UCSD-AML1 (cell line): ENCODE measurements around the gene ZMYND11.
"Not testable (repeated sequence)": the region's sequence is repeated elsewhere in the genome, so short reads cannot be mapped to it uniquely, and the experiment has no call there.

Source experiments
- DNase-seq: peaks from one replicate; lab custom pipeline; 2025; ENCODE audit not compliant: unreplicated experiment; lab: John Stamatoyannopoulos, UW

Gene ZMYND11

DNA sequence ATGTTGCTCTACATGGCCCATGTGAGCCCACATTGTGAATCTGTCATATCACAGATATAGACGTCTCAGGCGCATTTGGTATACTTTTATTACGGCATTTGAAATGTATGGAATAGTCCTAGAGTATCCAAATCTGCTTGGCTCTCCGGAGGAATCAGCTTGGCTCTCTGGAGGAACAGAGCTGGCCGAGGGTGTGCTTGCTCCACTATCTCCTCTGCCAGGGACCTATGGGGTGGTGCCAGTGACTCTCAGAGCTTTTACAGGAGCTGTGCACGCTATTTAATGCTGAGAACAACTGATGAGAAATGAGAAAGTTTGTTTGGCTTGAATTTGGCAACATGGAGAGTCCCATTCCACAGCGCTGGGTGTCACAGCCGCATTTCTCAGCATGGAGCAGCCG, 144.0 kb downstream of the ZMYND11 start:
- DNase-seq = no peak

DNA sequence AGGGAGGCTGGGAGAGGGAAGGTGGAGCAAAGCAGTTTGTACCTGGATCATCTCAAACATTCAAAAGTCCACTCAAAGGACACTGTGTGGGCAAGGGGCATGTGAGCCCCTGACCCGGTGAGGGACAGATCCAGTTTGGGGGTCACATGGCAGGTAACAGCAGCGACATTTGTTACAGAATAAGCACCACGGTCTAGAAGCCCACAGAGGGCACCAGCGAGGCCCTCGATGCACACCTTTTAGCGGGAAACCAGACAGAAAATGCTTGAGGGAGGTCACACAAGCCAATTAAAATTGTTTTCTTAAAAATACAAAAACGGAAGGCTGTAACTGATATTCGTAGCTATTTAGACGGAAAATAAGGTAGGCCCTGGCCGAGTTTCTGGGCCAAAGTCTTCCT, 144.4 kb downstream of the ZMYND11 start:
- no peak for DNase-seq

DNA sequence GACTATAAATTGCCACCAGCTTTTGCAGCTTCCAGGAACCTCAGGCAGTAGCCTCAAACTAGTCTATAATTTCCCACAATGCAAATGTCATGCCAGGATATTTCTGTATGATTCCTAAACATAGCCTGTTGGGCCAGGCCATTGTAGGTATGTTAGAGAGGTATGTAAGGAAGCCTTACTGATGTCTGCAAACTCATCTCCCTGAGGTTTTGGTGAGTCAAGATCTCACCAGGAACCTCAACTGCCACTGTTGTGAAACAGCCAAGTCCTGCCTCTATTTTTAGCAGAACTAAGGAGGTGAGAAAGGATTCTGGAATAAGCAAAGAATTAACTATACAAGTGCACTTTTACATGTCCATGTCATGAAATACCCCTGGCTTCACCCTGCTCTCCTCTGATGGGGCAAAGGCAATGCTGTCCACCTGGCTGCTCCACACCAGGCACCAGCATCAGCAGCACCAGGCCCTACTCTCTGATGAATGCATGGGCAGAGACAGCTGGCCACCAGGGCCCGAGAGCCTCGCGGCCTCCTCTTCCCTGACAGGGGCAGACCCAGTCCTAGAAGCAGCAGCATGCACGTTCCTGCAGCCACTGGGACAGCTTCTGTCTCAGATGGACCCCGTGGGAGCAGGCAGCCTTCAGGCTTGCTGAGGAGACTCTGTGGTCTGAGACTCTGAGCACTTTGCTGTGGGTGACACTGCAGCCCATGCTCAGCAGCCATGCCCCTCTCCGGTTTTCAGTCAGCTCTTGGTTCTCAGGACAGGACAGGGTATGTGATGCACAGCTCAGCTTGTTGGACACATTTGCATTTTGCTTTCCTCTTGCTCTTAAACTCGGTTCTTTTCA, 147.3 kb downstream of the ZMYND11 start:
- no peak for DNase-seq

DNA sequence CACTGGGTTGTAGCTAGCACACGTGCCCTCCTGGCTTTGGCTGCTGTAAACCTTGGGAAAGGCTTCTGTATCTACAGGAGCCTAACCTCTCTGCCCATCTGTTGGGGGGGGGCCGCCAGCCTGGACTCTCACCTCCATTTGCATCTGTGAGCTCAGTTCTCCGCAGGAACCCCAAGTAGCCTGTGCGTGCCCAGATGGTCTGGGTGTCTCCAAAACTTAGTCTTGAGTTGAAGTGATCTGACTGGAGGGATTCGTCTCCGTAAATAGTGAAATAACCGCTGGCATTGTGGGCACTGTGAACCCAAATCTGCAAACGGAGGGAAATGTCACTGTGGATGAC, 147.9 kb downstream of the ZMYND11 start:
- DNase-seq = no peak

DNA sequence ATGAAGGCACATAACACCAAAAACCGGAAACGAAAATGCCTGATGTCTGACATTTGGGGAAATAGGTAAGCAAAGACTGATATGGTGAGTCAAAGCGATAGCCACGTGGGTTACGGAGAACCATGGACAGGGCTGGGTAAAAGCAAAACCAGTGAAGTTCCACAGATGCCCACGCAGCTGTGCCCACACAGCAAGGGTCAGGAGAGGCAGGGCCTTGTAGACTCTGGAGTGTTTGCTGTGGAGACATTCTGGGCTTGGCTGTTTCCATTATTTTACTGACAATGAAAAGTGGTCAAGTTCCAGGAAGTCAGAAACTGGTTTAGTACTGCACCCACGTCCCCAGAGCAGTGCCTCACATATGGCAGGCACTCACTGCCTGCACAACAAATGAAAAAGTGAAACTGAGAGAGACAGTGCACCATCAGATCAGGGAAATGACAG, 148.7 kb downstream of the ZMYND11 start:
- no peak for DNase-seq

DNA sequence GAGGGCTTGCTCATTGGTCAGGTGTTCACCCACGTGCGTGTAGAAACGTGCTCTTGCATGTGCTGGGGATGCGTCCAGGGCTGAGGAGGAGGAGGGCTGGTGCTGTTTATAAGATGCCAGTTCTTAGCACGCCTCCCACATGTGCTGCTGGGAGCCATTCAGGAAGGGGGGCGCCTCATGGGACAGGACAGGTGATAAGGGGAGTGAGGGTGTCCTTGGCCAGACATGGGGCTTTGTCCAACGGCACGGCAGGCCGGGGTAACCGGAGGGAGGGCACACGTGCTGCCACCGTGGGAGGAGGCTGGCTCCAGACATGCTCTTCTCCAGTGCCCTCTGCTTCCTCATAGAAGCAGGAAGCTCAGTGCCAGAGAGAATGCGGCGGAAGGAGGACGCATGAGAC, 150.0 kb downstream of the ZMYND11 start:
- no peak for DNase-seq

DNA sequence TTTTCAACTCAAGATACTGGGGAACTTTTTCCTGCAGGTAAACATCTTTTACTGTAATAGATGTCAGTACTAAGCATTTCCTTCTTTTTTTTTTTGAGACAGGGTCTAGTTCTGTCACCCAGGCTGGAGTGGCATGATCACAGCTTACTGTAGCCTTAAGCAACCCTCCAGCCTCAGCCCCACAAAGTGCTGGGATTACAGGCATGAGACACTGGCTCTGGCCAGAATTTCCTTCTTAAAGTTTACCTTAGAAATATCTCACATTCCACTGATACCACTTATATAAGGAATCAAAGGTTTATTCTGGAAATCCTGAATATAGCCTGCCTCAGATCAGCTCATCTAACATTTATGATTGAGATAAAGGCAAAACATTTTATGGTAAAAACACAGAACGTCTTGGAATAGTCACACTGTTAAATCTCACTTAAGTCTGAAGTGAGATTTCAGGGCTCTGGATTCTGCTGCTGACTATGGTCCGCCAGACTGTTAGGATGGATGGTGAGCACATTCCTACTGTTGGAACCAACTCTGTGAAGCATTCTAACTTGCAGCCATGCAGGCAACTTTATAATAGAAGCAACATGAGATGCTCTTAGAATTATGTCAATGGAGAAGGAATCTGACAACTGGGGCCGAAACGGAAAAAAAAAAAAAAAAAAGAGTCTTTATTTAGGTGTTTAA, 151.9 kb downstream of the ZMYND11 start:
- no peak for DNase-seq

DNA sequence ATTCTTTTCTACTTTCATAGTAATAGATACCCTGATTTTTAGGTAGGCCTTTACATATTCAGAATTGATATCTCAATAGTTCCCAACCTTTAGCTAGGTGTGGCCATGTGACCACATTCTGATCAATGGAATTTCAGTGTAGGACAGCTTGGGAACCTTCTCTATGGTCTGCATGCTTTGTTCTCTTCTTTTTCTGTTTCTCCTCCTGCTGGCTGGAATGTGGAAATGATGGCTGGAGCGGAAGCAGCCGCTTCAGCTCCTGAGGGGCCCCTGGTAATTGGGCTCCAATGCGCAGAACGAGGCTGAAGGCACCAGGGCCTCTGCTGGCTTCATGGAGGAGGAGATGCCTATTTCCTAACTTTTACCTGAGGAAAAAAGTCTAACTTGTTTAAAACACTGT, 152.6 kb downstream of the ZMYND11 start:
- DNase-seq = no peak

DNA sequence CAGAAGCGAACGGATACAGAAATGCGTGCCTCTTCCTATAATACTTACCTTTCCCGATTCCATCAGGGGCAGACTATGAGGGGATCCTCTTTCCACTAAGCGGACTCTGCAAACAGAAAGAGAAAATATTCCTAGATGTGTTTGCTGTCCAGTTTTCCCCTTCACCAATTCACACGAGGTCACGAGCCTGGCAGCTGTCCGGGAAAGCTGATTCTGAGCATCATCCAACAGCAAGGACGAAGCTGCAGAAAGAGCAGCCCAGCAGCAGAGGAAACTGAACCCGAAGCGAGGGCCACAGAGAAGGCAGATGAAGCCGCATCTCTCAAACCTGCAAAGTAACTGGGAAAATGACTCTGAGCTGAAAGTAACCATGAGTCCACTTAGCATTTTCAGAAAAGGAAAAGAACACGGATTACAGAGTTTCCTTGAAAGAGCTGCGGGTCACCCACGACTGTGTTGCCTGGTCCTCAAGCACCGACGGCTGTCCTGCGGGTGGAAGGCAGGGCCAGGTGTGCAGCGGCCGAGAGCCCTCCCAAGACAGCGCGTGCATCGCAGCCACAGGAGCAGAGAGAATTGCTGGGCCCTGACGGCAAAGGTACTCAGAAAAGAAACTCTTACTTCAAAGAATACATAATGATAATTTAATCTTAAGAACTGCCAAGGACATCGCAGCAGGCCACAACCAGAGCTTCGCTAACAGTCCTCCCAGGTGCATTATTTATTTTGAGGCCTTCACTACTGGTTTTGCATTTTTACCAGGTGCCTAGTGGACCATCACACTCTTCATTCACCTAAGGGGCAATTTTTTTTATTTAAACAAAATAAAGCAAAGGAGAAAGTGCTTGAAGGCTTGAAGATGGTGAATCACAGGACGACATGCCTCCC, 153.3 kb downstream of the ZMYND11 start:
- DNase-seq = no peak

DNA sequence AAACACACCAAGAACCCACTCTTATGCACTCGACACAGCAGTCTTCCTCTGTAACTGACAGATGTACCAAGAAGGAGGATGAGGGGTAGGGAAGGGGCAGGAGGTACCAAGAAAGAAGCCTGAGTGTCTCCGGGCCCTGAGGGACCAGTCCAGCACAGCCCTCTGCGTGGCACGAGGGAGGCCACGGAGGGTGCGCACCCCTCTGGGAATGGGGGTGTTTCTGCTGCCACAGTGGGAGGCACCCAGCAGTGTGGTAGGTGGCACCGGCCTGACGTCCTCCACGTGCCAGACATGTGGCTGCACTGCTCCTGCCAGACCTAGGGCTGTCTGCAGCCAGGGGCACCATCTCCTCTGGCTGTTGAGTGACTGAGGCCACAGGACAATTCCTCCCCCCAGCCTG, 154.3 kb downstream of the ZMYND11 start:
- no peak for DNase-seq

DNA sequence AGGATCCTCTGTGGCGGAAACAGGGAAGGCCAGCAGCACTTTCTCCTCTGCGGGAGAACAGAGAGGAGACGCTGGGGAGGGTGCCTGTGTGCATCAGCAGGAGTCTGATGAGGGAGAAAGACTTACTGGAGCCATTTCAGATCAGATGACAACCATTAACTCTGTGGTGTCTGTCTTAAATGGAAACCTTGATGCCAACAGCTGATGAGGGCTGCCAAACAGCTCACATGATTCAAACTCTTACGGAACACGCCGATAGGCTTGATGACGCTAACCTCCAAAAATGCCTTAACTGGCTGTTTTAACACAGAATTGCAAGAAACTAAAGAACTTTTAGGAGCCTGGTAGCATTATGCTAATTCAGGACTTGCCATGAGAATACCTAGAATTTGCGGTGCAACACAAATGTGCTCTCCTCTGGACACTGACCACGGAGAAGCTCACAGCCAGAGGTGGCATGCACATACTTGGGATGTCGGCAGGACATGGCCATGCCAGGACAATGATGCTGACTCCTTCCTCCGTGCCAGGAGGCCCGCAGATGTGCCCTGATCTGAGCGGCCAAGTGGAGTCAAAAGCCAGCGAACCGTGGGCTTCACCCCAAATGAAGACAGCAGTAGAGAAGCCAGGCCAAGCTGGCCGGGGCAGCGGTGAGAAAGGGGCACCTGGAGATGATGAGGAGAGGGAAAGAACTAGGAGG, 154.9 kb downstream of the ZMYND11 start:
- DNase-seq = no peak

DNA sequence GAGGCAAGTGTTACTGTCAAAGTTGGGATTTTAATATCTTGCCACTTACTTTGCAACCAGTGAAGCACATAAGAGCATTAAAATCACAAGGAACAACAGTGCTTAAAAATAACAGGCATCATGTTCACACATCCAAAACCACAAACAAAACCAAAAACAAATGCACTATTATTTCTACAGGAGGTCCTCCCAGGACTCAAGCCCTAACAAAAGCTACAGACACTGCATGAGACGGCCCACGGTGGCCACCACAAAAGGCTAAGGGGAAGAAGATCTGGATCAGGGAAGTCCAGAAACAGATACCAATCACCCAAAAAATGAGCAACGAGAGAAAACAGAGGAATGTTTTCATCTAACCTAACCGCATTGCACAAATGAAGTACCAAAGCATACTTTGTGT, 158.4 kb downstream of the ZMYND11 start:
- no peak for DNase-seq

DNA sequence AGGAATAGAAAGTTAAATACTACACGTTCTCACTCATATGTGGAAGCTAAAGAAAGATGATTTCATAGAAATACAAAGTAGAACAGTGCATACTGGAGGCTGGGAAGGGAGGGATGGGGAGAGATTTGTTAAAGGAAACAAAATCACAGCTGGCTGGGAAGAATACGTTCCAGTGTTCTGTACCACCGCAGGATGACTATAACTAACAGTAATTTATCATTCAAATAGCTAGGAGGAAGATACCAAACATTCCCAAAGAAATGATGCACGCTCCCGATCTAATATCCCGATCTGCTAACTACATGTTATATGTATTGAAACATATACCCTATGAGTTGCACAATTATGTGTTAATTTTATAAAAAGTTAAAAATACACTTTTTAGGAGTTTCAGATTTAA, 162.3 kb downstream of the ZMYND11 start:
- DNase-seq = no peak

DNA sequence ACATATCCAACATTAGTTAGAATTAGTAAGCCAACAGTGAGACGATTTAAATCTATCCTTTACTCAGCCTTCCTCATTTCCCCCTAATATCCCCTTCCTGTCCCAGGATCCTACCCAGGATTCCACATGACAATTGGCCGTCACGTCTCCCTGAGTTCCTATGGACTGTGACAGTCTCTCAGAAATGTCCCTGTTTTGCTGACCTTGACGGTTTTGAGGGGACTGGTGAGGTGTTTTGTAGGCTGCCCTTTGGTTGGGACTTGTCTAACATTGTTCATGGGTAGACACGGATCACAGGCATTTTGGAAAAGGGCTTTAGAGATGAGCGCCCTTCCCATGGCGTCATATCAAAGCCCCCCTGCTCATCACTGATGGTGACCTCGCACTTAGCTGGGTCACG, 162.8 kb downstream of the ZMYND11 start:
- no peak for DNase-seq

DNA sequence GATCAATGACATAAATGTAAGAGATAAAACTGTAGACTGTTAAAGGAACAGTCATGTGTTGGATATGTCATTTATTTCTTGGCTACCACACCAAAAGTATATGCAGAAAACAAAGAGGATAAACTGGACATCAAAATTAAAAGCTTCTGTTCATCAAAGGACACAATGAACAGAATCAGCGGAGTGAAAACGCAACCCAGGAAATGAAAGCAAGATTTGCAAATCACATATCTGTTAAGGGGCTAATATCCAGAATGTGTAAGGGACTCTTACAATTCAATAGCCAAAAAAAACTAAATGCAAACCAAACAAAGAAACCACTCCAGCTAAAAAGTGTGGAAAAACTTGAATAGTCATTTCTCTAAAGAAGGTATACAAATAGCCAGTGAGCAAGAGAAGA, 164.3 kb downstream of the ZMYND11 start:
- DNase-seq = no peak

DNA sequence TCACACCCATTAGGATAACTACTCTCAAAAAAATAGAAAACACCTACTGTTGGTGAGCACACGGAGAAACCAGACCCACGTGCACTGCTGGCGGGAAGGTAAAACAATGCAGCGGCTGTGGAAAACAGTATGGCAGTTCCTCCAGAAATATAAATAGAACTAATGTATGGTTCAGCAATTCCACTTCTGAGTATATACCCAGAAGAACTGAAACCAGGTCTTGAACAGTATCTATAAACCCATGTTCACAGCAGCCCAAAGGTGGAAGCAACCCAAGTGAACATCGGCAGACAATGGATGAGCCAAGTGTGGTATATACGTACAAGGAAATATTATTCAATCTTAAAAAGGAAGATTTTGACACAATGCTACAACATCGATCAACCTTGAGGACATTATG, 164.7 kb downstream of the ZMYND11 start:
- no peak for DNase-seq

DNA sequence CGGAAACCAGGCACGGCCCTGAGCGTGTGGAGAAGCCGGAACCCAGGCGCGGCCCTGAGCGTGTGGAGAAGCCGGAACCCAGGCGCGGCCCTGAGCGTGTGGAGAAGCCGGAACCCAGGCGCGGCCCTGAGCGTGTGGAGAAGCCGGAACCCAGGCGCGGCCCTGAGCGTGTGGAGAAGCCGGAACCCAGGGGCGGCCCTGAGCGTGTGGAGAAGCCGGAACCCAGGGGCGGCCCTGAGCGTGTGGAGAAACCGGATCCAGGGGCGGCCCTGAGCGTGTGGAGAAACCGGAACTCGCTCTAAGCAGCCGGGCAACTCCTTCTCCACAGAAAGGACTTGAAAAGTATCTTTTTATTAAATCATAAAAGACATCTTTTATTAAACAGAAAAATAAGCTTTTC, 165.3 kb downstream of the ZMYND11 start:
- DNase-seq = not testable (repeated sequence)

DNA sequence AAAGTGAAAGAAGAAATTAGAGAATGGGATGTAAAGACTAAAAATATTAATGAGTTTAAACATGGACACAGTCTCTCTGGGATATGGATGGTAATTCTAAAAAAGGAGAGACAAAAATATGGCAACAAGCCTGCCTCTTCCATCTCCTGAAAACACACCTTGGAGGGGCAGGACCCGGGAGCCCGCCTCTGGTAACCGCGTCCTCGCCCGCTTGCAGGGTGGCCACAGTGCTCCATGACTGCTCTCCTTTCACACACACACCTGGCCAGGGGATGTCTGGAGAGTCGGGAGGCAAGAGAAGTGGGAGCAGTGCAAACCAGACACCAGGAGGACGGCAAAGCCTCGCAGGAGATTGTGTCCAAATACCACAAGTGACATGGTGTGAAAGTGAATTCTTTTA, 166.3 kb downstream of the ZMYND11 start:
- DNase-seq = no peak
